Sigmoid colon (tissue), 7 donors: ENCODE data around the gene SMKR1. TPM values are rescaled to one million over a fixed set of nuclear protein-coding genes. Genes with fewer than 3 reads are reported as not detected.

Experiments used
- DNase-seq: peaks from one replicate; pipeline ENCODE4 v3.0.0-alpha.2; 2019
- H3K27ac ChIP-seq, 4 donors: fragments of 200-600 bp; sonication (generic); one replicate each; pipeline ENCODE4 v1.5.1; 2016 to 2019; ENCODE audit warnings: mild to moderate bottlenecking in 1 of 4
- H3K27me3 ChIP-seq, 3 donors: fragments of 200-600 bp; sonication (generic); one replicate each; pipeline ENCODE4 v1.5.1; 2019; ENCODE audit warnings: mild to moderate bottlenecking in 1 of 3
- H3K36me3 ChIP-seq, 4 donors: fragments of 200-600 bp; sonication (generic); one replicate each; pipeline ENCODE4 v1.5.1; 2016 to 2019
- H3K4me1 ChIP-seq, 4 donors: fragments of 200-600 bp; sonication (generic); one replicate each; pipeline ENCODE4 v1.5.1; 2017 to 2019
- H3K4me3 ChIP-seq, 4 donors: fragments of 200-600 bp; sonication (generic); one replicate each; pipeline ENCODE4 v1.5.1; 2017 to 2019; ENCODE audit warnings: mild to moderate bottlenecking in 2 of 4, moderate library complexity in 1 of 4
- H3K9me3 ChIP-seq, 4 donors: fragments of 200-600 bp in 3 of 4; sonication (generic) in 3 of 4; one replicate each; pipeline versions ENCODE4 v1.5.1 to v1.6.1; 2013 to 2019
- CTCF ChIP-seq, 4 experiments: fragments of 450-650 bp in 3 of 4; fragments of 200-600 bp in 1 of 4; IDR thresholded peaks; one replicate each; pipeline ENCODE4 v1.5.1; 2016 to 2019; ENCODE audit warnings: antibody characterized with exemption in 4 of 4, mild to moderate bottlenecking in 3 of 4, moderate library complexity in 2 of 4
- EP300 ChIP-seq, 4 donors: sonication (generic); formaldehyde crosslinking; IDR thresholded peaks; one replicate each; pipeline ENCODE4 v1.6.1; 2017; ENCODE audit warnings: antibody characterized with exemption in 4 of 4
- POLR2A ChIP-seq, 2 donors: fragments of 450-650 bp; IDR thresholded peaks; one replicate each; pipeline ENCODE4 v1.6.1; 2016; ENCODE audit warnings: antibody characterized with exemption in 2 of 2, mild to moderate bottlenecking in 2 of 2, moderate library complexity in 2 of 2
- POLR2AphosphoS5 ChIP-seq, 4 donors: sonication (generic); formaldehyde crosslinking; IDR thresholded peaks; one replicate each; pipeline ENCODE4 v1.6.1; 2017; ENCODE audit warnings: antibody characterized with exemption in 4 of 4
- WGBS, 2 donors: extraction: QIAGEN DNeasy Blood & Tissue Kit; methylation state at CpG; one replicate each; pipeline ENCODE4 v1.1.7; 2013; 5-methylcytosine and 5-hydroxymethylcytosine counted together
- intact Hi-C: fragments of 100-400 bp; cut with DNase I; formaldehyde crosslinking; loops from one replicate; pipeline ENCODE4 v1.15.1; 2023
- polyA plus RNA-seq, 3 donors: library from polyadenylated mRNA; stranded (reverse); fragments of 200-250 nt; gene quantifications; one replicate each; pipeline ENCODE4 v1.2.3, GENCODE V29; 2013
- total RNA-seq, 4 donors: library from RNA; depleted of rRNA; stranded (reverse); fragments of >200 nt; gene quantifications; one replicate each; pipeline ENCODE4 v1.1.0, GENCODE V29; 2016
- donor health status: healthy with polysubstance abuse.
- donor health status: Bipolar disorder and iron deficiency.
- donor health status: healthy.

SMKR1 gene
- total and polyA plus RNA-seq, 7 donors, result 0.45 TPM; not detected in 6

- H3K27ac ChIP-seq, result no peak overlapping the region
Observed at GRCh38 chr7:129456421-129456820, 45.9 kb upstream of the SMKR1 start.

GRCh38 chr7:129457101-129457500 lies 45.2 kb upstream of the SMKR1 start:
- WGBS, 2 donors, result 32 to 75% methylated on average over 3 of the region's 3 CpGs
- DNase-seq, result no peak
- Histone ChIP-seq H3K4me3 (no peak overlapping the region), H3K4me1 (no peaks in the 10 kb centered on the region), H3K36me3 (no peaks in the 10 kb centered on the region), H3K9me3 (no peaks in the 10 kb centered on the region), H3K27me3 (no peaks in the 10 kb centered on the region), H3K27ac (no peak overlapping the region)
- intact Hi-C loops, result no loop called here
- TF ChIP-seq EP300 (IDR thresholded peaks at IDR 0.05), result no peak
- TF ChIP-seq POLR2AphosphoS5 (IDR thresholded peaks at IDR 0.05), result no peak

More at GRCh38 chr7:129456421-129456820, 45.9 kb upstream of the SMKR1 start:
- no peaks in the 10 kb centered on the region for H3K27me3 ChIP-seq
- no peaks in the 10 kb centered on the region for H3K9me3 ChIP-seq
- TF ChIP-seq CTCF (IDR thresholded peaks at IDR 0.05) (no peak), POLR2AphosphoS5 (IDR thresholded peaks at IDR 0.05) (no peak), POLR2A (IDR thresholded peaks at IDR 0.05) (no peak), EP300 (IDR thresholded peaks at IDR 0.05) (no peak)
- H3K36me3 ChIP-seq, result no peaks in the 10 kb centered on the region
- DNase-seq, result no peak
- WGBS, 2 donors, result 93 to 97% methylated on average over 10 of the region's 10 CpGs
- no peaks in the 10 kb centered on the region for H3K4me1 ChIP-seq
- no peak overlapping the region for H3K4me3 ChIP-seq
- intact Hi-C loops, result no loop called here

- no peaks in the 10 kb centered on the region for H3K36me3 ChIP-seq
- no peak overlapping the region for H3K4me3 ChIP-seq
- intact Hi-C loops, result no loop called here
- DNase-seq, result no peak
- WGBS, 2 donors, result 94 to 99% methylated on average over 5 of the region's 5 CpGs
- no peaks in the 10 kb centered on the region for H3K9me3 ChIP-seq
- H3K27ac ChIP-seq, result no peak overlapping the region
- no peak for TF ChIP-seq CTCF (IDR thresholded peaks at IDR 0.05)
- no peaks in the 10 kb centered on the region for H3K27me3 ChIP-seq
- no peaks in the 10 kb centered on the region for H3K4me1 ChIP-seq
Observed at GRCh38 chr7:129458171-129458570, 44.2 kb upstream of the SMKR1 start.

- H3K27ac ChIP-seq, result no peak overlapping the region
- 96 to 97% methylated on average over 2 of the region's 2 CpGs for WGBS, 2 donors
- H3K4me3 ChIP-seq, result no peak overlapping the region
- intact Hi-C loops, result no loop called here
- DNase-seq, result no peak
- TF ChIP-seq POLR2AphosphoS5 (IDR thresholded peaks at IDR 0.05) (no peak), EP300 (IDR thresholded peaks at IDR 0.05) (no peak), POLR2A (IDR thresholded peaks at IDR 0.05) (no peak), CTCF (IDR thresholded peaks at IDR 0.05) (no peak)
- no peaks in the 10 kb centered on the region for H3K9me3 ChIP-seq
- no peaks in the 10 kb centered on the region for H3K36me3 ChIP-seq
- no peaks in the 10 kb centered on the region for H3K27me3 ChIP-seq
- H3K4me1 ChIP-seq, result no peaks in the 10 kb centered on the region
Observed at GRCh38 chr7:129461809-129462208, 40.5 kb upstream of the SMKR1 start.

- Histone ChIP-seq H3K27ac (no peak overlapping the region), H3K4me3 (no peak overlapping the region), H3K4me1 (no peaks in the 10 kb centered on the region), H3K9me3 (no peaks in the 10 kb centered on the region), H3K36me3 (no peaks in the 10 kb centered on the region), H3K27me3 (no peaks in the 10 kb centered on the region)
- intact Hi-C loops, result no loop called here
- WGBS, 2 donors, result 59 to 84% methylated on average over 1 of the region's 1 CpG
- no peak for DNase-seq
- TF ChIP-seq POLR2A (IDR thresholded peaks at IDR 0.05) (no peak), CTCF (IDR thresholded peaks at IDR 0.05) (no peak), EP300 (IDR thresholded peaks at IDR 0.05) (no peak), POLR2AphosphoS5 (IDR thresholded peaks at IDR 0.05) (no peak)
Observed at GRCh38 chr7:129462420-129462819, 39.9 kb upstream of the SMKR1 start.
